CD8-positive, alpha-beta memory T cell (primary cell): ENCODE results near the gene PDE8B. TPM values are rescaled to one million over a fixed set of nuclear protein-coding genes. Genes with fewer than 3 reads are reported as not detected.
A peak's percentile ranks its signal among the peaks of the same experiment; 100 is the strongest.

Source experiments
- CTCF ChIA-PET: fragments of 350-600 bp; sonication (Branson Sonifier 250); formaldehyde crosslinking; loops from one replicate; lab custom pipeline; 2021; ENCODE audit warnings: antibody characterized with exemption; lab: Charles Lee
- POLR2A ChIA-PET: fragments of 350-600 bp; sonication (Branson Sonifier 250); formaldehyde crosslinking; loops from one replicate; lab custom pipeline; 2021; ENCODE audit warnings: antibody characterized with exemption; lab: Charles Lee
- DNase-seq, 5 donors: peaks; one replicate each; pipeline versions ENCODE4 v3.0.0 to v3.0.0-alpha.2; 2020 to 2022; ENCODE audit warnings: mixed read lengths in 1 of 5
- H3K27ac ChIP-seq: one replicate; pipeline ENCODE4 v1.7.0; 2013; ENCODE audit warnings: low read depth, mild to moderate bottlenecking, low read length, moderate library complexity
- H3K27me3 ChIP-seq: 2 replicates; pipeline ENCODE4 v1.7.0; 2013; ENCODE audit warnings: low read length, mild to moderate bottlenecking; ENCODE audit not compliant: insufficient read depth, poor library complexity, severe bottlenecking
- H3K36me3 ChIP-seq: 2 replicates; pipeline ENCODE4 v1.7.0; 2013; ENCODE audit warnings: mild to moderate bottlenecking, low read length, moderate library complexity; ENCODE audit not compliant: insufficient read depth
- H3K4me1 ChIP-seq: 2 replicates; pipeline ENCODE4 v1.7.0; 2013; ENCODE audit warnings: mild to moderate bottlenecking, low read length, moderate library complexity; ENCODE audit not compliant: insufficient read depth
- H3K4me3 ChIP-seq: 2 replicates; pipeline ENCODE4 v1.7.0; 2013; ENCODE audit warnings: mild to moderate bottlenecking, low read length
- H3K9me3 ChIP-seq: 2 replicates; pipeline ENCODE4 v1.7.0; 2013; ENCODE audit warnings: mild to moderate bottlenecking, low read length
- H3K27ac Mint-ChIP-seq, 8 donors: one replicate each; pipeline ENCODE4 v1.8.0; 2020 to 2021; ENCODE audit warnings: mixed read lengths in 8 of 8, mild to moderate bottlenecking in 6 of 8, inconsistent platforms in 3 of 8, moderate library complexity in 3 of 8
- H3K27me3 Mint-ChIP-seq, 2 donors: one replicate each; pipeline ENCODE4 v1.8.0; 2020 to 2021; ENCODE audit warnings: mixed read lengths in 2 of 2, mild to moderate bottlenecking in 1 of 2, moderate library complexity in 1 of 2
- H3K36me3 Mint-ChIP-seq, 3 donors: one replicate each; pipeline ENCODE4 v1.8.0; 2020 to 2021; ENCODE audit warnings: mixed read lengths in 3 of 3, inconsistent platforms in 1 of 3, mild to moderate bottlenecking in 1 of 3
- H3K4me1 Mint-ChIP-seq, 3 donors: one replicate each; pipeline ENCODE4 v1.8.0; 2020 to 2021; ENCODE audit warnings: mixed read lengths in 3 of 3, inconsistent platforms in 1 of 3, mild to moderate bottlenecking in 1 of 3
- H3K4me3 Mint-ChIP-seq, 7 donors: one replicate each; pipeline ENCODE4 v1.8.0; 2020 to 2021; ENCODE audit warnings: mixed read lengths in 7 of 7, mild to moderate bottlenecking in 6 of 7, moderate library complexity in 4 of 7, inconsistent platforms in 2 of 7
- H3K9me3 Mint-ChIP-seq, 5 donors: one replicate each; pipeline ENCODE4 v1.8.0; 2020 to 2022; ENCODE audit warnings: mixed read lengths in 5 of 5, mild to moderate bottlenecking in 3 of 5, moderate library complexity in 2 of 5, inconsistent platforms in 1 of 5
- polyA plus RNA-seq: library from polyadenylated mRNA; unstranded; fragments of 300-500 nt; fragmentation: Illumina TruSeq; gene quantifications from one replicate; pipeline ENCODE4 v1.2.3, GENCODE V29; 2021
- total RNA-seq, 2 experiments: library from RNA; stranded (reverse); gene quantifications; one replicate each; pipeline ENCODE4 v1.2.3, GENCODE V29; 2021

PDE8B gene
- total and polyA plus RNA-seq, 3 experiments from 2014 or later, result 0.07 TPM; not detected in 2

DNA sequence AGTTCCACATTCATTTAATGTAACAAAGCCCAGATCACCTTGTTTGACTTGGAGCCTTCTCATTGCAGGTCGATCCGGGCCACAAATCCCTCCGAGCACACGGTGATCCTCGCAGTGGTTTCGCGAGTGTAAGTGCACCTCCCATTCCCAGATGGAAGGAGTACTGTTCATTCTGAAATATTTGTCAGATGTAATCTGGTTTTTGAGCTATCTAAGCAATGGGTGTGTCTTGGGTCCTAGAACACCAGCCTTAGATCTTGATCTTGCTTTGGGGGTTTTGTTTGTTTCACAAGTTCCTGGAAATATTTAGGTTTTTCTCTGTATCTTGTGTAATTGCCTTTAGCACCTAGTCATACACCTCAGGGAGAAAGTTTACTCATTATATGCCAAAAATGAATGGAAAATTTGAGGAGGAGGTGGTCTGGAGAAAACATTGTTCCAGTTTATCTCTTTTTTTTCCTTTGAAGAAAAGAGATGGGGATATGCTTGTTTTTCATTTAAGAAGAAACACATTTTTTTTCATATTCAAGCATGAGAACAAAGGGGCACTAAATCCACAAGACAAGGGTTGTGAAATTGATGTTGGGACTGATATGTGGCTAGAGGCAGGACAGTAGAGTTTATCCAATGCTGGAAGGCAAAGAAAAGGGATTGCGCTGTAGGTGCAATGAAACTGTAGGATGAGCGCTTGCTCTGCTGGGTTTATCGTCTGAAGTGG is 118.6 kb downstream of the PDE8B start:
- Mint-ChIP-seq H3K27ac (peak overlapping the region in 1 of 8 donors; percentile 6), H3K4me3 (no peak overlapping the region), H3K9me3 (no peaks in the 10 kb centered on the region), H3K36me3 (no peaks in the 10 kb centered on the region), H3K4me1 (peaks cover 0 to 13% (median 4%) of the 10 kb centered on the region in 3 donors), H3K27me3 (peaks cover 6 to 22% of the 10 kb centered on the region in 2 donors)
- ChIA-PET CTCF (no interaction called here), POLR2A (no interaction called here)
- Histone ChIP-seq H3K36me3 (no peaks in the 10 kb centered on the region), H3K9me3 (no peaks in the 10 kb centered on the region), H3K4me1 (peaks cover 5% of the 10 kb centered on the region), H3K27me3 (no peaks in the 10 kb centered on the region), H3K4me3 (no peak overlapping the region), H3K27ac (no peak overlapping the region)
- no peak for DNase-seq

DNA sequence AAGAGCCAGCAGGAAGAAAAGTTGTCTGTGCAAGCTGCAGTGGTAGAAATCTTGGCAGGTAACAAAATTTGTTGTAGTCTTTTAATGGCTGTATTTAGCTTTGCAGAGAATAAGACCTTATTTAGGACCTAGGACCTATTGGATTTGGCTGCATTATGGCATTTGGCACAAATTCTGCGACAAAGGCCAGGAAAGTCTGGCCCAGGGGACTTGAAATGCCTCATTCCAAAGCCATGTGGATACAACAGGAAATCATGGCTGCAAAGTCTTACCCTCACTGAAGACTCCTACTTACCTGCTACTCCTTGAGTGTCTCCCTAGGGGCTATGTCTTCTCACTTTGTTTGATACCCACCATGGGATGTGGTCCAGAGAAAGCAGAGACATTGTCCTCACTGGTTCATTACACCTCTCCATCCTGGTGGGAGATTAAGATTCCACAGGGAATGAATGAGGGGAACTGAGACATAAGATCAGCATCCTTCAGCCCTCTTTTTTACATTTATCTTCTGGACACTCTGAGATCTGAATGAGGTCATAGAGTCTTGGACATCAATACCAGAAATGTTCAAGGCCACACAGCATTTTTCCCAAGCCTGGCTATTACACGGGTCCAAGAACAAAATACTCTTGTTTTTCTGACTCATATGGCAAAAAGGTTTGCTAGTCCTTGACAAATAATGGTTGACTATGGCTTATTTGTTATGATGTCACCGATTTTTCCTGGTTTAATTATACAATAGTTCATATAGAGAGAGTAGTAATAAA is 119.4 kb downstream of the PDE8B start:
- no peak overlapping the region for H3K4me3 Mint-ChIP-seq
- POLR2A ChIA-PET, result no interaction called here
- H3K27ac Mint-ChIP-seq, result no peak overlapping the region

GRCh38 chr5:77333036-77333435 is 122.6 kb downstream of the PDE8B start:
- POLR2A ChIA-PET, result no interaction called here

More for the DNA sequence above, 119.4 kb downstream of the PDE8B start:
- no peaks in the 10 kb centered on the region for H3K9me3 Mint-ChIP-seq
- H3K4me1 ChIP-seq, result peaks cover 5% of the 10 kb centered on the region
- no peak for DNase-seq
- H3K27me3 Mint-ChIP-seq, result peaks cover 6 to 22% of the 10 kb centered on the region in 2 donors
- no peaks in the 10 kb centered on the region for H3K27me3 ChIP-seq
- no peak overlapping the region for H3K27ac ChIP-seq
- peaks cover 0 to 13% (median 4%) of the 10 kb centered on the region in 3 donors for H3K4me1 Mint-ChIP-seq
- H3K4me3 ChIP-seq, result no peak overlapping the region
- H3K36me3 Mint-ChIP-seq, result no peaks in the 10 kb centered on the region
- CTCF ChIA-PET, result no interaction called here
- H3K9me3 ChIP-seq, result no peaks in the 10 kb centered on the region
- no peaks in the 10 kb centered on the region for H3K36me3 ChIP-seq

GRCh38 chr5:77333451-77334123 is 123.1 kb downstream of the PDE8B start:
- no peaks in the 10 kb centered on the region for H3K9me3 Mint-ChIP-seq
- H3K4me1 Mint-ChIP-seq, result peaks cover 0 to 9% (median 4%) of the 10 kb centered on the region in 3 donors
- Histone ChIP-seq H3K27ac (no peak overlapping the region), H3K4me1 (peaks cover 5% of the 10 kb centered on the region), H3K9me3 (no peaks in the 10 kb centered on the region), H3K36me3 (no peaks in the 10 kb centered on the region), H3K4me3 (no peak overlapping the region), H3K27me3 (no peaks in the 10 kb centered on the region)
- no peaks in the 10 kb centered on the region for H3K36me3 Mint-ChIP-seq
- CTCF ChIA-PET, result interaction anchor here (1.6 kb wide), 1 partner anchor 10 kb away, joined by 3 read pairs; no protein-coding TSS in a partner anchor
- H3K4me3 Mint-ChIP-seq, result no peak overlapping the region
- POLR2A ChIA-PET, result no interaction called here
- DNase-seq, result no peak
- peaks cover 6 to 21% of the 10 kb centered on the region in 2 donors for H3K27me3 Mint-ChIP-seq
- H3K27ac Mint-ChIP-seq, result no peak overlapping the region

More at GRCh38 chr5:77333036-77333435, 122.6 kb downstream of the PDE8B start:
- CTCF ChIA-PET, result no interaction called here
- H3K27me3 Mint-ChIP-seq, result peaks cover 6 to 22% of the 10 kb centered on the region in 2 donors
- no peaks in the 10 kb centered on the region for H3K36me3 ChIP-seq
- no peaks in the 10 kb centered on the region for H3K36me3 Mint-ChIP-seq
- no peak overlapping the region for H3K4me3 Mint-ChIP-seq
- H3K27ac ChIP-seq, result no peak overlapping the region
- H3K27ac Mint-ChIP-seq, result no peak overlapping the region
- H3K4me3 ChIP-seq, result no peak overlapping the region
- peaks cover 0 to 13% (median 4%) of the 10 kb centered on the region in 3 donors for H3K4me1 Mint-ChIP-seq
- no peaks in the 10 kb centered on the region for H3K9me3 ChIP-seq
- no peak for DNase-seq
- H3K9me3 Mint-ChIP-seq, result no peaks in the 10 kb centered on the region
- peaks cover 5% of the 10 kb centered on the region for H3K4me1 ChIP-seq
- H3K27me3 ChIP-seq, result no peaks in the 10 kb centered on the region

DNA sequence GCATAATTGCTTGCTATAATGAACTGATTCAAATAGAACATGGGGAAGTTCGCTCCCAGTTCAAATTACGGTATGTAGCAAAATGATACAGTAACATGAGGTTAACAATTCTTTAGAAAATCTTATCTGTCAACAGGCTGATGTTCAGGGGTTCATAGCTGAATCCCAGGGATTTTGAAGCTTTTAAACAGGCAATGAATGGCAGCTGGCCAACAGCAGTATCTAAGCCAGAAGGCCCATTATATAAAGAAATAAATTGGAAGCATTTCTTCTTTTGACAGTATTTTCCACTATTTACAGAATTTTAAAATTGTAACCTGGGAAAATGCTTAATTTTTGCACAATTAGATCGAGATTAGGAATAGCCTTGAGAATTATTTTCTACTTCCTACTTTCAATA is 126.8 kb downstream of the PDE8B start:
- H3K4me3 Mint-ChIP-seq, result no peak overlapping the region
- DNase-seq, result no peak
- H3K4me1 Mint-ChIP-seq, result no peaks in the 10 kb centered on the region
- ChIA-PET CTCF (no interaction called here), POLR2A (no interaction called here)
- Histone ChIP-seq H3K9me3 (no peaks in the 10 kb centered on the region), H3K4me3 (no peak overlapping the region), H3K27me3 (no peaks in the 10 kb centered on the region), H3K27ac (no peak overlapping the region), H3K36me3 (no peaks in the 10 kb centered on the region), H3K4me1 (no peaks in the 10 kb centered on the region)
- no peak overlapping the region for H3K27ac Mint-ChIP-seq
- H3K36me3 Mint-ChIP-seq, result no peaks in the 10 kb centered on the region
- peaks cover 0 to 4% of the 10 kb centered on the region in 2 donors for H3K27me3 Mint-ChIP-seq
- H3K9me3 Mint-ChIP-seq, result no peaks in the 10 kb centered on the region

DNA sequence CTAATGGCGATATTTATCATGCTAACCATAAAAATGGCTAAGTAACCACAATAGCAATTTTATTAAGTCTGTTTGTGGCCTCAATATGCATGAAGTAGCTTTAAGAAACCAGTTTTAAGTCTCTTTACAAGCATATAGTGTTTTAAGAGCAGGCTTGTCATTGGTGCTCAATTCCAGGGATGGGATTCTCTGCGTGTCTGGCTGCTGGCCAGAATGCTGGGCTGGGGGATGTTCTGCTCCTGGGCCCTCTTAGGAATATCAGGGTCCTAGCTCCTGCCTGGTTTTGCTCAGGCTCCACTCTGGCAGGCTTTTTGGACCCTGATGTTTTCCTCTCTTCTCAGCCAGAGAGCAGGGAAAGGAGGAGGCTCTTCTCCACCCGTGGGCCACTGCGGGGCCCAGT is 127.2 kb downstream of the PDE8B start:
- Histone ChIP-seq H3K4me1 (no peaks in the 10 kb centered on the region), H3K27ac (no peak overlapping the region), H3K4me3 (no peak overlapping the region), H3K9me3 (no peaks in the 10 kb centered on the region), H3K36me3 (no peaks in the 10 kb centered on the region), H3K27me3 (no peaks in the 10 kb centered on the region)
- no peak overlapping the region for H3K4me3 Mint-ChIP-seq
- ChIA-PET POLR2A (no interaction called here), CTCF (no interaction called here)
- no peak for DNase-seq
- no peaks in the 10 kb centered on the region for H3K36me3 Mint-ChIP-seq
- no peaks in the 10 kb centered on the region for H3K9me3 Mint-ChIP-seq
- peaks cover 0 to 4% of the 10 kb centered on the region in 2 donors for H3K27me3 Mint-ChIP-seq
- H3K4me1 Mint-ChIP-seq, result no peaks in the 10 kb centered on the region
- H3K27ac Mint-ChIP-seq, result no peak overlapping the region

GRCh38 chr5:77339337-77339890 is 128.9 kb downstream of the PDE8B start:
- no peak for DNase-seq
- H3K9me3 ChIP-seq, result no peaks in the 10 kb centered on the region
- H3K4me3 ChIP-seq, result no peak overlapping the region
- Mint-ChIP-seq H3K4me3 (no peak overlapping the region), H3K27me3 (peaks cover 0 to 4% of the 10 kb centered on the region in 2 donors), H3K4me1 (no peaks in the 10 kb centered on the region), H3K27ac (no peak overlapping the region), H3K9me3 (no peaks in the 10 kb centered on the region), H3K36me3 (no peaks in the 10 kb centered on the region)
- H3K27ac ChIP-seq, result no peak overlapping the region
- CTCF ChIA-PET, result no interaction called here
- POLR2A ChIA-PET, result no interaction called here
- H3K27me3 ChIP-seq, result no peaks in the 10 kb centered on the region
- no peaks in the 10 kb centered on the region for H3K36me3 ChIP-seq
- H3K4me1 ChIP-seq, result no peaks in the 10 kb centered on the region
